K562 (cell line): ENCODE measurements around the gene NCDN. TPM values are rescaled to one million over a fixed set of nuclear protein-coding genes. Genes with fewer than 3 reads are reported as not detected.

ENCODE experiments used
- ATAC-seq: fragments of 200-7000 bp; cut with Tn5 transposase; 3 replicates; pipeline ENCODE4 v1.9.1; 2020; ENCODE audit warnings: moderate library complexity
- BruUV-seq: library from RNA; stranded (reverse); fragments of 400-500 nt; replicated peaks from 2 replicates; lab custom pipeline; 2021; lab: Mats Ljungman, UMichigan
- CTCF ChIA-PET: fragments of 300-600 bp; formaldehyde crosslinking; extraction: SDS; loops from one replicate; lab custom pipeline; 2021; ENCODE audit warnings: low intra/inter-chr PET ratio; lab: Yijun Ruan, JAX
- POLR2A ChIA-PET: fragments of 300-600, 350-650 bp; sonication (Branson Sonifier 250); formaldehyde crosslinking; extraction: SDS; loops from one replicate; lab custom pipeline; 2021; ENCODE audit warnings: antibody characterized with exemption, inconsistent platforms; lab: Yijun Ruan, JAX
- DNase-seq, 4 experiments: peaks; one replicate each; pipeline versions ENCODE4 v3.0.0 to v3.0.0-alpha.2; 2011 to 2018; ENCODE audit warnings: low spot score in 3 of 4, mixed read lengths in 3 of 4; ENCODE audit errors: extremely low read depth in 1 of 4
- FAIRE-seq: peaks from 2 replicates; lab custom pipeline; 2011; peaks lifted over from hg19 to GRCh38; lab: Jason Lieb, UNC
- H2AFZ ChIP-seq: 2 replicates; pipeline ENCODE4 v1.6.0; 2011; ENCODE audit warnings: low read depth, low read length, control low read depth, inconsistent platforms
- H3K27ac ChIP-seq: fragments of 200-600 bp; 3 replicates; pipeline ENCODE4 v1.8.0; 2011; ENCODE audit warnings: low read depth, mild to moderate bottlenecking, control low read depth, inconsistent platforms, low read length, moderate library complexity, mixed read lengths; ENCODE audit errors: extremely low read depth
- H3K27me3 ChIP-seq, 2 experiments: fragments of 300-600 bp in 1 of 2; 2 replicates in 1 of 2; 3 replicates in 1 of 2; pipeline versions ENCODE4 v1.6.0 to v1.8.0; 2011; ENCODE audit warnings: inconsistent platforms in 2 of 2, low read length in 2 of 2, mild to moderate bottlenecking in 1 of 2, mixed read lengths in 1 of 2, moderate library complexity in 1 of 2; ENCODE audit not compliant: control insufficient read depth in 2 of 2, insufficient read depth in 2 of 2
- H3K36me3 ChIP-seq: fragments of 300-600 bp; 3 replicates; pipeline ENCODE4 v1.8.0; 2011; ENCODE audit warnings: mild to moderate bottlenecking, low read length, inconsistent platforms; ENCODE audit not compliant: control insufficient read depth, insufficient read depth
- H3K4me1 ChIP-seq, 2 experiments: fragments of 200-600 bp in 1 of 2; replicated peaks in 1 of 2; 2 replicates in 1 of 2; 3 replicates in 1 of 2; pipeline versions ENCODE4 v1.5.1 to v1.8.0; 2011; ENCODE audit warnings: inconsistent platforms in 2 of 2, low read length in 2 of 2, mild to moderate bottlenecking in 1 of 2, mixed read lengths in 1 of 2, moderate library complexity in 1 of 2; ENCODE audit not compliant: control insufficient read depth in 2 of 2, insufficient read depth in 2 of 2
- H3K4me2 ChIP-seq: 2 replicates; pipeline ENCODE4 v1.6.1; 2011; ENCODE audit warnings: low read length, control low read depth, inconsistent platforms, mixed read lengths; ENCODE audit not compliant: insufficient read depth
- H3K4me3 ChIP-seq: fragments of 200-600 bp; sonication (generic), shearing (Covaris generic); 2 replicates; pipeline ENCODE4 v1.5.1; 2016; ENCODE audit warnings: control low read depth, inconsistent platforms
- H3K79me2 ChIP-seq: fragments of 200-600 bp; 3 replicates; pipeline ENCODE4 v1.8.0; 2011; ENCODE audit warnings: low read length, inconsistent platforms; ENCODE audit not compliant: control insufficient read depth, insufficient read depth
- H3K9ac ChIP-seq, 2 experiments: 2 replicates each; pipeline versions ENCODE4 v1.6.0 to v1.6.1; 2011; ENCODE audit warnings: low read depth in 2 of 2, low read length in 2 of 2, control low read depth in 1 of 2, inconsistent platforms in 1 of 2, mild to moderate bottlenecking in 1 of 2, mixed read lengths in 1 of 2; ENCODE audit not compliant: insufficient read depth in 1 of 2
- H3K9me1 ChIP-seq: one replicate; pipeline ENCODE4 v1.6.0; 2011; ENCODE audit warnings: inconsistent platforms, mild to moderate bottlenecking, low read length, moderate library complexity; ENCODE audit not compliant: control insufficient read depth, insufficient read depth
- H3K9me3 ChIP-seq: replicated peaks from 2 replicates; pipeline ENCODE4 v1.5.1; 2011; ENCODE audit warnings: low read depth, low read length, inconsistent platforms; ENCODE audit not compliant: control insufficient read depth, insufficient read depth
- H4K20me1 ChIP-seq: replicated peaks from 2 replicates; pipeline ENCODE4 v1.6.1; 2011; ENCODE audit warnings: low read length, inconsistent platforms, mixed read lengths; ENCODE audit not compliant: control insufficient read depth, insufficient read depth
- EP400 ChIP-seq: fragments of 450-650 bp; IDR thresholded peaks from 2 replicates; pipeline ENCODE4 v1.6.1; 2017; ENCODE audit warnings: antibody characterized with exemption, mild to moderate bottlenecking, moderate library complexity
- HNRNPLL ChIP-seq: fragments of 200-400 bp; formaldehyde crosslinking; IDR thresholded peaks from 2 replicates; pipeline ENCODE4 v1.6.1; 2017; ENCODE audit warnings: low read length, low read depth, mild to moderate bottlenecking; ENCODE audit not compliant: poor library complexity, severe bottlenecking
- POLR2B ChIP-seq: fragments of 450-650 bp; IDR thresholded peaks from 2 replicates; pipeline ENCODE4 v1.6.1; 2018; ENCODE audit warnings: low read depth; ENCODE audit not compliant: partially characterized antibody
- RBM39 ChIP-seq: fragments of 200-400 bp; formaldehyde crosslinking; optimal IDR thresholded peaks from 2 replicates; pipeline ENCODE3; 2018; ENCODE audit warnings: low read depth, low read length
- SMARCC2 ChIP-seq: fragments of 450-650 bp; IDR thresholded peaks from 2 replicates; pipeline ENCODE4 v1.6.1; 2017; ENCODE audit warnings: antibody characterized with exemption, moderate library complexity, mild to moderate bottlenecking, low read depth
- SUPT5H ChIP-seq: fragments of 450-650 bp; IDR thresholded peaks from 2 replicates; pipeline ENCODE4 v1.6.1; 2016
- WGBS: fragments of 100-300 bp; shearing (Covaris generic); methylation state at CpG from one replicate; pipeline ENCODE4 v1.1.6; 2016; ENCODE audit warnings: low coverage, mixed read lengths; ENCODE audit not compliant: insufficient coverage; ENCODE audit errors: missing lambda C conversion rate; 5-methylcytosine and 5-hydroxymethylcytosine counted together
- in situ Hi-C: fragments of 300-500 bp; cut with MboI; formaldehyde crosslinking; loops from 4 replicates; pipeline ENCODE4 v1.15.0; 2018; ENCODE audit warnings: inconsistent platforms, mixed read lengths
- intact Hi-C: fragments of 100-400 bp; cut with micrococcal nuclease; formaldehyde crosslinking; loops from 2 replicates; pipeline ENCODE4 v1.14.2; 2022
- polyA plus RNA-seq, 8 experiments: library from polyadenylated mRNA; depleted of rRNA in 4 of 8; stranded (reverse) in 5 of 8; unstranded in 3 of 8; fragments of >200 nt; fragmentation: Nextera tagmentation in 2 of 8; fragmentation: Illumina TruSeq in 1 of 8; extraction: Ambion mirVana in 2 of 8; extraction: Trizol in 1 of 8; gene quantifications; 2 replicates each; pipeline versions ENCODE4 v1.2.1 to v1.2.3, GENCODE V29; 2011 to 2014; ENCODE audit warnings: inconsistent platforms in 1 of 8, missing spikeins in 1 of 8
- total RNA-seq, 7 experiments: library from RNA; depleted of rRNA in 6 of 7; stranded (reverse); fragments of >200 nt in 6 of 7; fragmentation: Illumina TruSeq in 2 of 7; extraction: Trizol in 2 of 7; gene quantifications; 2 replicates each; pipeline versions ENCODE4 v1.2.1 to v1.2.3, GENCODE V29; 2011 to 2021; ENCODE audit warnings: low replicate concordance in 1 of 7
- TF ChIP-seq, protein P1 (sequence below): sonication (generic); formaldehyde crosslinking; IDR thresholded peaks from 2 replicates; pipeline ENCODE4 v1.9.0; 2022; ENCODE audit warnings: mild to moderate bottlenecking, missing genetic modification reagents
- TF ChIP-seq, protein P2 (sequence below): IDR thresholded peaks from 2 replicates; pipeline ENCODE4 v1.6.1; 2014; ENCODE audit warnings: antibody characterized with exemption

NCDN gene
- total and polyA plus RNA-seq, 9 of the 15 experiments (the other 6 are each of a cell fraction or from before 2014, with no cell fraction given), result 1.9 to 35.1 (median 10.7) TPM

DNA sequence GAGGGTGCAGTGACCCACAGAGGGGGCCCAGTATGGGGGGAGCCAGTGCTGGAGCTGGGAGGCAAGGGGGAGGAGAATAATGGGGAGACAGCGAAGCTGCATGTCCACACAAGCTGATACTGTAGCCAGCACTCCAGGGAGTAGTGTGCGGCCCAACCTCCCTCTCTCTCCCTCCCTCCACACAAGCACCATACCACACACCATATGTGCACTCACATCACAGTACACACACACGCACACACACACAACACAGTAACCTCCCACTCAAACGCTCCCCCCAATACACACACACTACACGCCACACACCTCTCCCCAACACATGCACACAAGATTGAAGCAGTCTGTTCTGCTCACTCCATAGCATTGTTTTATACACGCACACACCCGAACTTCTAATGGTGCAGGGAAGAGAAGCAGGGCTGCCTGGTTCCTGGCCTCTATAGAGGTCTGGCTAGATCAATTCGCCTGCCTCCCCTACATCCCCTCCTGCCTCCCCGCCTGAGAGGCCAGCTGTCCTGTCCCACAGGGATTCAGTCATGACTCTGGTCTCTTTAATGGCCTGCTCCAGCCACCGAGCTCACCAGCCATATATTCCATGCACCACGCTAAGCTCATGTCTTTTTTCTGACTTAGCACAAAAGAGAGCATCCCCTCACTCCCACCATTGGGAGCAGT lies 3.8 kb downstream of the NCDN start:
- FAIRE-seq, result no peak
- TF ChIP-seq HNRNPLL (no peak), SUPT5H (0 out of 2 replicates have a peak, but pooled peaks have one; percentile 34), POLR2B (peak; percentile 30), SMARCC2 (no peak), EP400 (no peak), RBM39 (no peak)
- TF ChIP-seq, protein P1, sequence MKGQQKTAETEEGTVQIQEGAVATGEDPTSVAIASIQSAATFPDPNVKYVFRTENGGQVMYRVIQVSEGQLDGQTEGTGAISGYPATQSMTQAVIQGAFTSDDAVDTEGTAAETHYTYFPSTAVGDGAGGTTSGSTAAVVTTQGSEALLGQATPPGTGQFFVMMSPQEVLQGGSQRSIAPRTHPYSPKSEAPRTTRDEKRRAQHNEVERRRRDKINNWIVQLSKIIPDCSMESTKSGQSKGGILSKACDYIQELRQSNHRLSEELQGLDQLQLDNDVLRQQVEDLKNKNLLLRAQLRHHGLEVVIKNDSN (CRISPR knock-in tag), result 0 out of 2 replicates have a peak, but pooled peaks have one; percentile 24
- TF ChIP-seq, protein P2, sequence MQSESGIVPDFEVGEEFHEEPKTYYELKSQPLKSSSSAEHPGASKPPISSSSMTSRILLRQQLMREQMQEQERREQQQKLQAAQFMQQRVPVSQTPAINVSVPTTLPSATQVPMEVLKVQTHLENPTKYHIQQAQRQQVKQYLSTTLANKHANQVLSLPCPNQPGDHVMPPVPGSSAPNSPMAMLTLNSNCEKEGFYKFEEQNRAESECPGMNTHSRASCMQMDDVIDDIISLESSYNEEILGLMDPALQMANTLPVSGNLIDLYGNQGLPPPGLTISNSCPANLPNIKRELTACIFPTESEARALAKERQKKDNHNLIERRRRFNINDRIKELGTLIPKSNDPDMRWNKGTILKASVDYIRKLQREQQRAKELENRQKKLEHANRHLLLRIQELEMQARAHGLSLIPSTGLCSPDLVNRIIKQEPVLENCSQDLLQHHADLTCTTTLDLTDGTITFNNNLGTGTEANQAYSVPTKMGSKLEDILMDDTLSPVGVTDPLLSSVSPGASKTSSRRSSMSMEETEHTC, result no peak
- peaks cover 0 to 47% of the 10 kb centered on the region in 2 experiments; a peak in 4 of 5 replicates for H3K4me1 ChIP-seq
- no peak overlapping the region for H3K4me2 ChIP-seq
- H3K27me3 ChIP-seq, result no peaks in the 10 kb centered on the region
- peaks cover 52% of the 10 kb centered on the region; the same call in 2 of the 3 replicates for H3K36me3 ChIP-seq
- DNase-seq, result no peak
- H3K27ac ChIP-seq, result no peak overlapping the region
- H2AFZ ChIP-seq, result no peak overlapping the region
- ATAC-seq, result no peak
- ChIA-PET CTCF (no interaction called here), POLR2A (interaction anchor here (0.6 to 1.5 kb wide), 4 partner anchors 12 to 693 kb away, joined by 3 to 5 read pairs (median 4); partner anchors contain the start of gene CLSPN)
- 73% methylated on average over 11 of the region's 11 CpGs for WGBS
- no peak overlapping the region for H3K9ac ChIP-seq
- H3K9me1 ChIP-seq, result no peaks in the 10 kb centered on the region
- intact Hi-C loops, result loop anchor here (5.0 kb wide), 1 partner anchor 359 kb away; no protein-coding TSS in a partner anchor
- H3K79me2 ChIP-seq, result peaks cover 19% of the 10 kb centered on the region
- in situ Hi-C loops, result loop anchor here (5.0 to 10.0 kb wide), 2 partner anchors 114 to 357 kb away; no protein-coding TSS in a partner anchor
- H3K4me3 ChIP-seq, result no peak overlapping the region
- H4K20me1 ChIP-seq, result peaks cover 17% of the 10 kb centered on the region; the same call in 1 of the 2 replicates
- no TSS peak for BruUV-seq
- H3K9me3 ChIP-seq, result no peaks in the 10 kb centered on the region
